Posterior vena cava (tissue), 2 donors: ENCODE measurements around the gene NAPSA. TPM values are rescaled to one million over a fixed set of nuclear protein-coding genes. Genes with fewer than 3 reads are reported as not detected.

Experiments
- DNase-seq: peaks from one replicate; pipeline ENCODE4 v3.0.0-alpha.2; 2020; ENCODE audit warnings: low spot score
- intact Hi-C, 2 donors: fragments of 100-400 bp; cut with DNase I; formaldehyde crosslinking; loops; one replicate each; pipeline versions ENCODE4 v1.14.1 to v1.14.2; 2022 to 2023
- total RNA-seq, 2 donors: library from RNA; stranded (reverse); fragmentation: NEBNext Ultra II Directional; extraction: Animal tissue kit (Norgen Biotek cat#: 25700); gene quantifications; one replicate each; pipeline ENCODE4 v1.2.1, GENCODE V29; 2021
- donor health status: DM: yes; HTN: yes; CAD: no.
- donor health status: DM: yes; HTN: yes; CAD: no.

The NAPSA gene
- total RNA-seq, 2 donors from 2014 or later, result 0.33 to 0.37 TPM

GRCh38 chr19:50324331-50324730, 41.1 kb downstream of the NAPSA start:
- intact Hi-C loops, result loop anchor here in 1 of 2 donors (5.0 kb wide), 1 partner anchor 377 kb away; no protein-coding TSS in a partner anchor
- no peak for DNase-seq

GRCh38 chr19:50323782-50324133, 41.7 kb downstream of the NAPSA start:
- intact Hi-C loops, result loop anchor here in 1 of 2 donors (5.0 kb wide), 1 partner anchor 376 kb away; no protein-coding TSS in a partner anchor
- no peak for DNase-seq

- intact Hi-C loops, result loop anchor here in 1 of 2 donors (5.0 kb wide), 1 partner anchor 376 kb away; no protein-coding TSS in a partner anchor
- peak; percentile 66 for DNase-seq
Measured at GRCh38 chr19:50322931-50323781, 42.3 kb downstream of the NAPSA start.

DNA sequence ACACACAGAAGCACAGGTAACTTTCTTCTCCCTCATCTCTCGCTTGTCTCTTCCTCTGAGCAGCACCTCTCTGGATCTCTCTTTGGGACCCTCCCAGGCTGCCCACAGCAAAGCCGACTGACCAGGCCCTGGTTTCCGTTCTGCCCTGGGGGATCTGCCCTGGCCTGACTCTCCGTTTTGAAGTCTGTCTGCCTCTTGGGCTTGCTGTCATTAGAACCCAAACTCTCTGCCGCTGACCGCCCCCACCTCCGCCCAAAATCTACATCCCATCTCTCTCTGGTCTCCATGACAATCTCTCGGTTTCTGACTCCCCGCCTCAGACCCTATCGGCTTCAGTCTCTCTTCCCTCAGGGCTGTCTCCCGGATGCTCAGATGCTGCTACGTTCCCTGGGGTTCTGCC, 43.2 kb downstream of the NAPSA start:
- DNase-seq, result peak; percentile 61
- intact Hi-C loops, result loop anchor here in 1 of 2 donors (5.0 kb wide), 1 partner anchor 375 kb away; no protein-coding TSS in a partner anchor

- intact Hi-C loops, result loop anchor here in 1 of 2 donors (5.0 kb wide), 1 partner anchor 375 kb away; no protein-coding TSS in a partner anchor
- DNase-seq, result peak; percentile 53
Measured at GRCh38 chr19:50321831-50322230, 43.6 kb downstream of the NAPSA start.

DNA sequence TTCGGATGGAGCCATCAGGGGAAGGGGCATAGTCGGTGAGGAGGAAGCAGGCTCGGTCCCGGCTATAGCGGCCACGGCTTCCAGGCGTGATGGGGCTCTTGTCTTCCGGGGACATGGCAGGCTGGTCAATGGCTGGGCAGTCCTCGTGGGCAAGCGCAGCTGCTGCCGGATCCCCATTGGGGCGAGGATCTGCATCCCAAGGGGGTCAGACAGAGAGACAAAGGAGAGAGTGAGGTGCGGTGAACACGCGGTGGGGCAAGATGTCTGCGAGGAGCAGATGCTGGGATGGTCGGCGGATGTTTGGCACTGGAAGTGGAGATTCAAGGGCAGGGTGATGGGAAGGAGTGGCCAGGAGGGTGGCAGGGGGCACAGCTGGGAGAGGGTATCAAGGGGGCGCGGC, 44.8 kb downstream of the NAPSA start:
- peak; percentile 76 for DNase-seq
- intact Hi-C loops, result loop anchor here in 1 of 2 donors (5.0 kb wide), 1 partner anchor 373 kb away; no protein-coding TSS in a partner anchor

- peak; percentile 43 for DNase-seq
- intact Hi-C loops, result loop anchor here in 1 of 2 donors (5.0 kb wide), 1 partner anchor 373 kb away; no protein-coding TSS in a partner anchor
Measured at GRCh38 chr19:50320051-50320450, 45.4 kb downstream of the NAPSA start.

DNA sequence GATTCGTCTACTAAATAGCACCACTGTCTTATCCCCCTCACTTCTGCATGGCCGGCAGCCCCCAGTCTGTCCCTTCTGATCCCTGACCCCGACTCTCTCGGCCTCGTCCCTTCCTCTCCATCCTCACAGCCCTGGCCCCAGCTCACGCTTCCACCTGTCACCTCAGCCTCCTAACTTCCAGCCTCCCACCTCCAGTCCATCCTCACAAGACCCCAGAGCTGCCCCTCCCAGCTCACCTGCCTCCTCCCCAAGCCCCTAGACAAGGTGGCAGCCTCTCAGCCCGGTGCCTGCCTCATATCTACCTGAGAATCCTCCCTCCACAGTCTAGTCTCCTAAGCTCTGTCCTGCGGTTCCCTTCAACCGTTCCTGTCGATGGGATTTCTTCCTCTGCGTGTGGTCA, 46.3 kb downstream of the NAPSA start:
- intact Hi-C loops, result no loop called here
- DNase-seq, result peak; percentile 59

- DNase-seq, result peak; percentile 22
Measured at GRCh38 chr19:50318438-50318837, 47.0 kb downstream of the NAPSA start.

DNA sequence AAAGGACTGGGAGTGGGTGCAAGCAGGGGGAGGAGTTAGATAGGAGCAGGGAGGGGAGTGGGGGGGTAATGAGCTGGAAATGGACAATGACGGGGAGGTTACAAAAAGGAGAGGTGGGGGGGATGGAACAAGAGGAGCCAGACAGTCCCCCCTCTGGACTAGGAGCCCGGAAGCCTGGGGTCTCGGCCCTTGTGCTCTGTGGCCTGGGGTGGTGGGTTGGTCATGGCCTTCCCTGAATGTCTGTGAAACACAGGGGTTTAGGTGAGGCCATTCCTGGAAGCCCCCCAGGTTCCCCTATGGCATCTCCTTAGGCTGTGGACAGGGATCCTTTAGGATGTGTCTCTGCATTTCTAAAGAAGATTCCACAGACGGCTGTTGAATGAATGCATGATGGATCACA, 48.3 kb downstream of the NAPSA start:
- intact Hi-C loops, result no loop called here
- peak; percentile 35 for DNase-seq

More at GRCh38 chr19:50318438-50318837, 47.0 kb downstream of the NAPSA start:
- intact Hi-C loops, result no loop called here

GRCh38 chr19:50315773-50316448, 49.5 kb downstream of the NAPSA start:
- DNase-seq, result peak; percentile 37
- intact Hi-C loops, result no loop called here

- DNase-seq, result peak; percentile 72
- intact Hi-C loops, result no loop called here
Measured at GRCh38 chr19:50314724-50315708, 50.4 kb downstream of the NAPSA start.

DNA sequence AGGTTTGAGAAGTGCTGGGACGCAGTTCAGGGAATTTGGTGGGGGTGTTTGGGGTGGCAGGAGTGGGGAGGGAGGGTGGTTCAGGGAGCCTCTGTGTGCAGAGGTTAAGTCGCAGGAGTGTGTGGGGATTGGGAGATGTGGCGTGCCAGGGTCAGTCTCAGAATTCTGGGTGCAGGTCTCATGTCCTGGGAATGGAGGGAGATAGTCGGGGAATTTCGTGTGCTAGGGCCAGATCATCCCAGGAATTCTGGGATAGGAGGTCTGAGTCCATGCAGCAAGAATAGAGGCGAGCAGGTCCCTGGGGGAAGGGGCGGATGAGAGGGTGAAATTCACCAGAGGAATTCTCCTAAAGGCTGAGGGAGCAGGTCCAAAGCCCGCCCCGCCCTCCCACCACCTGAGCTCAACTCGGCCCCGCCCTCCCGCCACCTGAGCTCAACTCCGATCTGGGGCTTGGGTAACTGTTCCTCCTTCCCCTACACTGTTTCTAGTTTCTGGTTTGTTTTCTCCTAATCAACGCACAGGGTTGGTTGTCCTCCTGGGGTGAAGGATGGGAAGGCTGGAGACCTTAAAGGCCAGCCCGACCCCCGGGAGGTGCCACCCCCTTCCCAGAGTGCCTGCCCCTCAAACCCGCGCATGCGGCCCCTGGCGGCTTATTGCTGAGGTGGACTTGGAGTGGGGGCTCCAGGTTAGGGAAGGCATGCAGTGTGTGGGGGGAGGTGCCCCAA, 51.5 kb downstream of the NAPSA start:
- intact Hi-C loops, result no loop called here
- DNase-seq, result no peak

DNA sequence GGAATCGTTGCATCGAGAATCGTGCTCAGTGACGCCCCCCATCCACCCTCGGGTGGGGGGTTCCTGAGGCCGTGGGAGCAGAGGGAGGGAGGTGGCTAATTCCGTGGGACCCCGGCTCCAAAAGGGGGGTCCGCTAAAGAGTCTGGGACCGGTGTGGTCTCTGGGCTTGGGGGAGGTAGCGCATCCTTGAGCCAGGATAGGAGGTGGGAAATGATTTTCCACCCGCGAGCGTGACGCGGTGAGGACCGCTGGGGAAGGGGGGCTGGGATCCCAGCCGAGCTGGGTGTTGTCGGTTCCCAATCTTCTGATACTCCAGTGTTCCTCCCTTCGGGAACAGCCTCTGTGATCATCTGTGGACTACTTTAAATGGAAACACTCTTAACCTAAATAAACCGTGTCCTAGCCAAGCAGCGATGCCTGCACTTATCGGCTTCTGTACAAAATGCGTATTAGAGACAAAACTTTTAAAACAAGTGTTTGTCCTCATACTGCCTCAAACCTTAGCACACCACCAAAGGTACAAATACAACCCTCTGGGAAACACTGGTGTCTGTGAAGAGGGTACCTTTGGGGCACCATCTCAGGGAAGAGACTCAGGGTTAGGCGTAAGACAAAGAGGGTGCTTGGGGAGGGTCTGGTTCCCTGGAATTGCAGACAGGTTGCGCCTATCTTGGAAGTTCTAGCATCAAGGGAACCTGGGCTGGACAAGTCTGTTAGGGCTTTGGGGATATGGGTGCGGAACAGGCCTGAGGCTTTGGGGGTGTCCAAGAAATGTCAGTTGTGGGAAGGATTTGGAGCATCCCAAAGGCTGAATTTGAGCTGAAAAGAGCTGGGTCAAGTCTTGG, 52.2 kb downstream of the NAPSA start:
- intact Hi-C loops, result no loop called here
- DNase-seq, result no peak

DNA sequence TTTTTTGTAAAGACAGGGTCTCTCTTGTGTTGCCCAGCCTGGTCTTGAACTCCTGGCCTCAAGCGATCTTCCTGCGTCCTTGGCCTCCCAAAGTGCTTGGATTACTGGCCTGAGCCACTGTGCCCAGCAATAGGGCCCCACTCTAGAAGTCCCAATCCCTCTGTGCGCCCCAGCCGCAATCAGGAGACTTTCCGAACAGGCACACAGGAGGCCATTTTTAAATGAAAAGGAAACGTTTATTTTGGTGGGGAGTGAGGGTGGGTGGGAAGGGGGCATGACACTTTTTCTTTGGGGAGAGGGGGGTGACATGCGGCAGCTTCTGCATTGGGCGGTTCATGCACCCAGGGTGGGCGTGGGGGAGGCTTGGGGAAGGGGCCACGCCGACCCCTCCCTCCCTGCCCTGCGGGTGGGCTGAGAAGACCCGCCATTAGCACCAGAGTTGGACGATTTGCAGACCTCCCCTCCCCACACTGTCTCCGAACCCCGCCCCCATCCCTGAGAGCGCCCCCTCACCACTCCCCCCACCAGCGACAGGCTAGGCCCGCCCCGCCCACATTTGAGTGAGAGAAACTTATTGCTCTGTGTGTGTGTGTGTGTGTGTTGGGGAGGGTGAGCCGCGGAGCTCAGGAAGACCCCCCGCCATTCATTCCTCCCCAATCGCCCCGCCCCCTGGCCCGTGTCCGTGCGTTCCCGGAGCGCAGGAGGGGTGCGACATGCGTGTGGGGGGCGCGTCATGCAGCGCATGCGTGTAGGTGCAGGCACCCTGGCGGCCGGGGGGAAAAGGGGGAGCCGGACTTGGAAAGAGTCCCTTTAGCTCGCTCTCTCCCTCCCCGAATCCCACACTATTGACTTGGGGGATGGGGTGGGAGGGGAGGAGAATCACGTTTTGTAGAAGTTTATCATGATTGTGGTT, 53.5 kb downstream of the NAPSA start:
- no peak for DNase-seq
- intact Hi-C loops, result no loop called here

DNA sequence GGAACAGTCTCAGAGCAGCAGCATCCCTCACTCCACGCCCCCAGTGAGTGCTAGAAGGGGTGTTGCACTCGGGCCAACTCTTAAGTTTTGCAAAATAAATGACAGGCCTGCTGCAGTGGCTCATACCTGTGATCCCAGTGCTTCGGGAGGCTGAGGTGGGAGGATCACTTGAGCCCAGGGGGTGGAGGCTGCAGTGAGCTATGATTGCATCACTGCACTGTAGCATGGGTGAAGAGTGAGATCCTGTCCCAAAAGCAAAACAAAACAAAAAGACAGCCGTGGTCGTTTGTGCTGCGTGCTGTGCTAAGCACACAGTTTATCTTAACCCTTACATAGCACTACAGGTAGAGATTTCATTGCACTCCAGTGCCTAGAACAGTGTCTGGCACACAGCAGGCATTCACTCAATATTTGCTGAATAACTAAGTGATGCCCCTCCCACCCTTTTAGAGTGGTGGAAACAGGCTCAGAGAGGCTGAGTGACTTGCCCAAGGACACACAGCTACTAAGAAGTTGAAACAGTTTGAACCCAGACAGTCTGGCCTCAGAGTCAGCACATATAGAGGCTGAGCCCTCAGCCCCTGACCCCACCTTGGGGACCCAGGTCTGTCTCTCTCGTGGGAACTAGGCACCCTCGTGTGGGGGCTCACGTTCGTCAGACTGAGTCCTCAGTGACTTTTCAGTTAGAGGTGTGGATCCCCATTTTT, 54.5 kb downstream of the NAPSA start:
- DNase-seq, result no peak
- intact Hi-C loops, result no loop called here
